Adrenal gland (tissue), 5 donors: ENCODE data around the gene MRPS11.

Experiments
- CTCF ChIP-seq, 6 experiments: fragments of 450-650 bp in 4 of 6; fragments of 200-600 bp in 2 of 6; sonication (generic) in 1 of 6; IDR thresholded peaks; 1 replicate in 5 of 6; 2 replicates in 1 of 6; pipeline versions ENCODE4 v1.5.1 to v1.8.0; 2016 to 2021; ENCODE audit warnings: antibody characterized with exemption in 6 of 6, mild to moderate bottlenecking in 2 of 6, moderate library complexity in 1 of 6
- POLR2A ChIP-seq, 2 donors: fragments of 450-650 bp; IDR thresholded peaks; one replicate each; pipeline ENCODE4 v1.6.1; 2017; ENCODE audit warnings: antibody characterized with exemption in 2 of 2, mild to moderate bottlenecking in 2 of 2, moderate library complexity in 1 of 2
- donor health status: DM: no; HTN: no; CAD: no.

DNA sequence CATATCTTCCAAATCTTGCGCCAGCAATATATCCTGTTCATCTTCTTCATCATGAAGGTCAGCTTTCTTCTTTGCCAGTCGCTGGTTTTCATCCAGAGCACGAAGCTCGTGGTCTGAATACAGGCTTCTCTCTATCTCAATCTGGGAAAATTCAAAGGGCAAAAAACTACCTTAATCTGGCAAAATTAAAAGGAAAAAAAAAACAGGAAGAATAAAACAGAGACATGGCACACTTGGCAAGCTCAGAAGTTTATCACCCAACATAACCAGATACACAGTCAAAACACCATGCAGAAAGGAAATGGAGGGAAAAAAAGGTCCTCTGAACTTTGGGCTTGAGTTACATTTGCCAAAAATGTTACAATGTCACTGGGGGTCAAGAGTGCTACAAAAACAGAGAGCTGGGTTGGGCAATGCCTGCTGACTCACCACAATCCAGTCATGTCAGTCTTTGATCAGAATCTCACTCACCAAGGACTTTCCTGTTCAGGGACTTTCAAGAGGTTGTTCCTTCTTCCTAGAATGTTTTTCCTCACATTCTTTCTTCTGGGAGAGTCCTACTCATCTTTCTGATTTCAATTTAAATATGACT lies 1.8 kb upstream of the MRPS11 start:
- TF ChIP-seq CTCF (IDR thresholded peaks at IDR 0.05) (no peak), POLR2A (IDR thresholded peaks at IDR 0.05) (peak in 1 of 2 donors; percentile 49)
